GM10847 (cell line): ENCODE measurements around the gene NRG3.

Experiments
- POLR2A ChIP-seq: IDR thresholded peaks from 2 replicates; pipeline ENCODE4 v1.6.1; 2011; ENCODE audit not compliant: insufficient read length; ENCODE audit errors: extremely low read depth

The NRG3 gene

GRCh38 chr10:82318534-82318933, 443.5 kb downstream of the NRG3 start:
- no peak for TF ChIP-seq POLR2A

- no peak for TF ChIP-seq POLR2A
Measured at GRCh38 chr10:82319074-82319473, 444.1 kb downstream of the NRG3 start.

GRCh38 chr10:82319562-82319961, 444.6 kb downstream of the NRG3 start:
- no peak for TF ChIP-seq POLR2A

- TF ChIP-seq POLR2A, result no peak
Measured at GRCh38 chr10:82321724-82322123, 446.7 kb downstream of the NRG3 start.

- no peak for TF ChIP-seq POLR2A
Measured at GRCh38 chr10:82331716-82332115, 456.7 kb downstream of the NRG3 start.

- TF ChIP-seq POLR2A, result no peak
Measured at GRCh38 chr10:82335831-82336230, 460.8 kb downstream of the NRG3 start.

- TF ChIP-seq POLR2A, result no peak
Measured at GRCh38 chr10:82340166-82340565, 465.2 kb downstream of the NRG3 start.

- no peak for TF ChIP-seq POLR2A
Measured at GRCh38 chr10:82353381-82353780, 478.4 kb downstream of the NRG3 start.

GRCh38 chr10:82358486-82359099, 483.6 kb downstream of the NRG3 start:
- TF ChIP-seq POLR2A, result no peak

- TF ChIP-seq POLR2A, result no peak
Measured at GRCh38 chr10:82361256-82361655, 486.3 kb downstream of the NRG3 start.

GRCh38 chr10:82377608-82378007, 502.6 kb downstream of the NRG3 start:
- no peak for TF ChIP-seq POLR2A

GRCh38 chr10:82378146-82378545, 503.2 kb downstream of the NRG3 start:
- TF ChIP-seq POLR2A, result no peak

GRCh38 chr10:82383350-82383749, 508.4 kb downstream of the NRG3 start:
- TF ChIP-seq POLR2A, result no peak

- no peak for TF ChIP-seq POLR2A
Measured at GRCh38 chr10:82390866-82391658, 516.1 kb downstream of the NRG3 start.

GRCh38 chr10:82391971-82392370, 517.0 kb downstream of the NRG3 start:
- no peak for TF ChIP-seq POLR2A

GRCh38 chr10:82392533-82392932, 517.5 kb downstream of the NRG3 start:
- no peak for TF ChIP-seq POLR2A

GRCh38 chr10:82394122-82394521, 519.1 kb downstream of the NRG3 start:
- no peak for TF ChIP-seq POLR2A

- no peak for TF ChIP-seq POLR2A
Measured at GRCh38 chr10:82394987-82395386, 520.0 kb downstream of the NRG3 start.

GRCh38 chr10:82396886-82397285, 521.9 kb downstream of the NRG3 start:
- no peak for TF ChIP-seq POLR2A
